GM18867 (cell line): ENCODE results near the gene DSE.
"Not testable (repeated sequence)": the region's sequence is repeated elsewhere in the genome, so short reads cannot be mapped to it uniquely, and the experiment has no call there.

Source experiments
- ATAC-seq: cut with Tn5 transposase; IDR thresholded peaks from one replicate; pipeline ENCODE4 v1.9.1; 2021; ENCODE audit warnings: mild to moderate bottlenecking, moderate library complexity; ENCODE audit not compliant: unreplicated experiment

Gene DSE

DNA sequence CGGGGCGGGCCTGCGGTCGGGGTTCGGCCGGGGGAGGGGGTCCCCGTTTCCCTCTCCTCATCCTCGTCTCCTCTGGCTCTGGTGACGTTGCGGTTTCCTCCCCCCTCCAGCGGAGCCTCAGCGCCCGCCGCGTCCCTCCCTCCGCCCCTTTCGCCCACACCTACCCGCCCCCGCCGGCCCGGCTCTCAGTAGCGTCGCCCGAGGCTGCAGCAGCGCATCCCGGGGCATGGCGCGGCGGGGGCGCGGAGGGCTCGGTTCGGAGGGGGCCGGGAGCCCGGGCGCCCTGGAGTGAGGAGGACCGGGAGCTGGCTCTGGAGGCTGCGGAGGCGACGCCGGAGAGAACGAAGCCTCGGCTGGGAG lies at the start of gene DSE:
DSE (plus strand) TSS at position 188 of the 360 bp plus-strand sequence. CDS start 28,304 bp downstream, outside the sequence.
- ATAC-seq, result peak; percentile 83

DNA sequence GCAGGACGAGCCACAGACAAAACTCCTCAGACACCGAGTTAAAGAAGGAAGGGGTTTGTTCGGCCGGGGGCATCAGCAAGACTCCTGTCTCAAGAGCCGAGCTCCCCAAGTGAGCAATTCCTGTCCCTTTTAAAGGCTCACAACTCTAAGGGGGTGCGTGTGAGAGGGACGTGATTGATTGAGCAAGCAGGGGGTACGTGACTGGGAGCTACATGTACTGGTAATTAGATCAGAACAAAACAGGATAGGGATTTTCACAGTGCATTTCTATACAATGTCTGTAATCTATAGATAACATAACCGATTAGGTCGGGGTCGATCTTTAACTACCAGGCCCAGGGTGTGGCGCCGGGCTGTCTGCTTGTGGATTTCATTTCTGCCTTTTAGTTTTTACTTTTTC lies 48.8 kb upstream of the DSE start:
- not testable (repeated sequence) for ATAC-seq

DNA sequence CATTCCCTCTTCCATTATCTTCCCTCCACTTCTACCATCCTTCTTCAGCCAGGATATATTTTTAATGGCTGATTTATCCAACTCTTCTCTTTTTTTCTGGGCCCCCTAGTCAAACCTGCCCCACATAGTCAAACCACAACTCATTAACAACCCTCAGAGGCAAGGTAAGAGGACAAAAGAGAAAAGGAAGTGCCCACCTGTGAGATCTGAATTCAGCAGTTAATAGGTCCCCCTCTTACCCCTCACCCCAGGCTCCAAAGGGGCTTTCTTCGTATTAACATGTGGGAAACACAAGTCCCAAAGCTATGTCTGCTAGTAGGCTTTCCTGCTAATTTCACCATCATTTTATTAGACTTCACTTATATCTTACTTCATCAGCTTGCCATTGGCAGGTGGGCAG lies 46.9 kb upstream of the DSE start:
- no peak for ATAC-seq

DNA sequence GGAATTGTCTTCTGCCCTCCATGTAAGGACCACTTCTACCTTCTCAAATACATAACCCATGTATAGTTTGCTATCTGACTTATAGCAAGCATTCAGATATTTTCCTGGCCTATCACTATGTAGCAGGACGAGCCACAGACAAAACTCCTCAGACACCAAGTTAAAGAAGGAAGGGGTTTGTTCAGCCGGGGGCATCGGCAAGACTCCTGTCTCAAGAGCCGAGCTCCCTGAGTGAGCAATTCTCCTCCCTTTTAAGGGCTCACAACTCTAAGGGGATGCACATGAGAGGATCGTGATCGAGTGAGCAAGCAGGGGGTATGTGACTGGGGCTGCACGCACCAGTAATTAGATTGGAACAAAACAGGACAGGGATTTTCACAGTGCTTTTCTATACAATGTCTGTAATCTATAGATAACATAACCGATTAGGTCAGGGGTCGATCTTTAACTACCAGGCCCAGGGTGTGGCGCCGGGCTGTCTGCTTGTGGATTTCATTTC lies 45.1 kb upstream of the DSE start:
- ATAC-seq, result not testable (repeated sequence)

DNA sequence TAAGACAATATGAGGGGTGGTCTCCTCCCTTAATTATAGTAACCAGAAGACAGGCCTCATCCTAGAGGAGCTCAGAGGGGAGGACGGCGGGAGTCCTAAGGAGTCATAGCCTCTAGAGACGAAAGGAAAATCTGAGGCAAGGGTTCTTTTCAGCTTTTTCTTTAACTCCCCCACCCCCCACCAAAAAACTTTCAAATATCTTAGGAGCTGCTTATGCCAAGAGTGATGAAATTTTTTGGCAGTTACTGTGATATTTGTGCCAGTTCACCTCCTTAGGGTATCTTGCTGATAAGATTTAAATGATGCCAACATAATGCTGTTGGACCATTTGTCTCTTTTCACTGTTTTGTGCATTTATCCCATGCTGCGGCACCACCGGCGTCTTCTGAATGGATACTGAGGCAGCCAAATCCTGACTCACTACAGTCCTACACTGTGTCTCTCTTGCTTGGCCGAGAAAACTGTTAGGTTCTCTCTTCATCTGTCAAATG lies 44.5 kb upstream of the DSE start:
- ATAC-seq, result no peak

DNA sequence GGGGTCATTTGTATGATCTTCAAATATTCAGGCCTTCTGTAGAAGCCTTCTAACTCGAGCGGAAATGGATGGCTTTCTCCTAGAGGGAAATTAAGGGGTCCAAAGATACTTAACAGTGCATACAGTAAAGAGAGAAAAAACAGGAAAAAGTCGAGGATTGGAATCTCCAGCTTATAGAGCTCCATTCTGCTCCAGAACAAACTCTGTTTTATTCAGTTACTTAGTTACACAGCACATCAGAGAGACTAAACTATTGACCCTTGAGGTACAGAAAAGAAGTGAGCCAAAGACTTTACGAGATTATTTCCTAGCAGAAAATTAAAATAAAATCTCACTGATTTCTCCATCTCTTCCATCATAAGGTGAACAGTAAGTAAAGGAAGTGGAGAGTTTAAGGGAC lies 43.8 kb upstream of the DSE start:
- ATAC-seq, result no peak

DNA sequence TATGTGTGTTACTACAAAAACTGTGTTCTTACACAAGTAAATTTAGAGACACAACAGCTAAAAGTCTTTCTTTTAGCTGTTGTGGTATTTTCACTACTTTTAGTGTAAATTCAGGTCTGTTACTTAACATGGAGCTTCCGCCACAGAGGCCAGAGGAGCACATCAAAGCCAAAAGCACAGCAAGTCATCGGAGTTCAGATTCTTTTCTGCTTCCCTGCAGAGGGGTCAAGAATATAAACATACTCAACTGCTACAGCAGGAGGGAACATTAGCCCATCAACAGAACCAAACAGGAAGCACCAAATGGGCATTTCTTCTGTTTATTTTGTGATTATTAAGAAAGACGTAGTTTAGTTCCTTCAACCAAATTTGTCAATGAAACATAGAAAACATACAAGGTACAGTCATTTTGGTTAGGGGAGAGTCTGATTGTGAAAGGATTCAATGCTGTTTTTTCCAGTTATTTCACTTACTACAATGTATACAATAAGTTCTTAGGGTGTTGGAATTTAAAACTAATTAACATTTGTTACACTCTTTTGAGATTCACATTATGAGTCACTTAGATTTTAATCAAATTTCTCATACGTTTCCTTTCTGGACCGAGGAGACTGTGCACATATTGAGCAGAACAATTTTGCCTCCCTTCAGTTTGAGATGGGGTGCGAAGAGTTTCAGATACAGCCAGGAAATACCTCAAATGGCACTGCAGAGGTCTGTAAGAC lies 42.8 kb upstream of the DSE start:
- no peak for ATAC-seq

DNA sequence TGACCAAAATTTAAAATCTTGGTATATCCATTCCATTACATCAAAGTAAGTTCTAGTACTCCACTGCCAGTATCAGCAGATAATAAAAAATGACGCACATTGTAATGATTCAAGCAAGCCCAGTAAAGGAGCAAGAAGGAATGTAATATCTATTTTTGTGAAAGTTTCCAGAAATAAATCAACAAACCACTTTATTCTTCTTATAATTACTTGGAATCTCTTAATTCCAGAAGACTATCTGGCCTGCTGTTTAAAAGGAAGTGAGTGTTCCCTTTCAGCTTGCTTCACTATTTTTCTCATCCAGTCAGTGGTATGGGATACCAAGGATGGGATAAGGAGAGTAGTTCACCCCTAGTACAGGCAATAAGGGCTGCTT lies 42.2 kb upstream of the DSE start:
- ATAC-seq, result no peak

DNA sequence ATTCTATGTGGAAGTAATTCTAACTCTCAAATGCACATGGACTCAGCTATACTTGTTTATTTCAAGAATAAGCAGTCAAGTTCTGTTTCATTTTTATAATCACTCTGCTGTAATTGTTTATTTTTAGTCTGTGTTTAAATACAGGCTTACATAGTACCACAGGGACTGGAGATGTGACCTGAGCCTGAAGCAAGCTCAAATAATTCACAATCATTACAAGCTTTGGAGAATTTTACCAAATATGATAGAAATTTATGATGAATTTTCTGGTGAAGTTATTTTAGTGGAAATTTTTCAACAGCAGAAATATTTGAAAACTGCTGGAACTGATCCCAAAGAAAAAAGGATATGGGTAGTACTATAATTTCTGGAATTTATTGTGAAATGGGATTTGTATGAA lies 41.6 kb upstream of the DSE start:
- no peak for ATAC-seq

DNA sequence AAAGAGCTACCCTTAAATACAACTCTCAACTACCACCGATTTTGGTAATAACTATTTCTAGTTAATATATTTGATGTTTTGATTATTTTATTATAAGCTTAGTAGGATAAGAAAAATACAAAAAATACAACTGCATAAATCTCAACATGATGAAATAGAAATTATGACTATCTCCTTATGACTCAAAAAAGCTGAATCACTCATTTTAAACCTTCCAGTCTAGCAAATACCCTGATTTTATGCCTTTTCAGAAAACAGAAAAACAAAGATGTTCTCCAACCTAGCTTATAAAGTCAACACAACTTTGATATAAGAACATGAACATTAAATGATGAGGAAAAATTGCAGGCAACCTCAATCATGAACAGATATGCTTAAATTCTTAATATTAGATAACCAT lies 40.2 kb upstream of the DSE start:
- no peak for ATAC-seq

DNA sequence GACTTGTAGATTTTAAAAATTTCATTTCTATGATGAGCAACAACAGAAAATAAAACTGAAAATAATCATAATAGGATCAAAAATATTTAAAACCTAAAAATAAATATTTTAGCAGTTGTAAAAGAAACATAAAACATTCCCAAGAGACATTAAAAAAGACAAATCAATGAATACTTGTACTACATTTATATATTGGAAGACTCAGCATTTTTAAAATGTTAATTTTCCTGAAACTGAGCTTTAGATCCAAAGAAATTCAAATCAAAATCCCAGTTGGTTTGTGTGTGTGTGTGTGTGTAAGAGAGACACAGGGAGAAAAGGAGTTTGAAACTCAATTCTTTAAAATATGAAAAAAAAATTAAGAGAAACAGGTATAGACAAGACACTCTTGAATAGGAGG lies 38.7 kb upstream of the DSE start:
- no peak for ATAC-seq

DNA sequence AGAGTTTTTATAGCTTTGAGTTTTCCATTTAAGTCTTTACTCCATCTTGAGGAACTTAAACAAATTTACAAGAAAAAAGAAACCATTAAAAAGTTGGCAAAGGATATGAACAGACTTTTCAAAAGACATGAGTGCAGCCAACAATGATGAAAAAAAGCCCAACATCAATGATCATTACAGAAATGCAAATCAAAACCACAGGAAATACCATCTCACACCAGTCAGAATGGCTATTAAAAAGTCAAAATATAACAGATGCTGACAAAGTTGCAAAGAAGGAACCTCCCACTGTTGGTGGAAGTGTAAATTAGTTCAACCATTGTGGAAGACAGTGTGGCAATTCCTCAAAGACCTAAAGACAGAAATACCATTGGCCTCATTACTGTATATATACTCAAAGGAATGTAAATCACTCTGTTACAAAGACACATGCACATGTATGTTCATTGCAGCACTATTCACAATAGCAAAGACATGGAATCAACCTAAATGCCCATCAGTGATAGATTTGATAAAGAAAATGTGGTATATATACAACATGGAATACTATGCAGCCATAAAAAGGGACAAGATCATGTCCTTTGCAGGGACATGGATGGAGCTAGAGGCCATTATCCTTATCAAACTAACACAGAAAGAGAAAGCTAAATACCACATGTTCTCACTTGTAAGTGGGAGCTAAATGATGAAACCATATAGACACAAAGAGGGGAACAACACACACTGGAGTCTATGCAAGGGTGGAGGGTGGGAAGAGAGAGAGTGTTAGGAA lies 35.9 kb upstream of the DSE start:
- not testable (repeated sequence) for ATAC-seq

DNA sequence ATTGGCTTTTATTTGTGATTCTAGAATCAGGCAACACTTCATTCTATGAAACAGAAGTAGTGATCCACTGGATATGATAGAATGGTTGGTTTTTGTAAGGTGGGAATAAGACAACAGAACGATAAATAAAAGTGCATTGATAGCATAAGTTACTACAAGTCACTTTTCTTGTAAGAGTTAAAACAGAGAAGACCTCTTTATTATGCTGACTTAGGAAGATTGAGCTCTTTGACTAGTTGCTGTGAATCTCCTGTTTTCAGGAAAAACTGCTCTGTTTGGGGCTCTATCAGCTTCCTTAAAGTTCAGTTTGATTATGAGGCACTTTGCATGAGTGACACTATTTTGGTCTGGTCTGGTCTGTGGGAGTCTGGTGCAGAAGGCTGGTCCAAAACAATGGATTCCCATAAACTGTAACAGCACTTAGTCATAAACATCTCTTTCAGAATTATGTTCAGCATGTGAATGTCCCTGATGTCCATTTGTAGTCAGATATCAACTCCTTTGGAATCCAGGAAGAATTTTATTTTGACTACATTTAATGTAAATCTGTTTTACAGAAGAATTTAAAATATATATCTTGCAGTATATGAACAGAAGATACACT lies 35.0 kb upstream of the DSE start:
- no peak for ATAC-seq

DNA sequence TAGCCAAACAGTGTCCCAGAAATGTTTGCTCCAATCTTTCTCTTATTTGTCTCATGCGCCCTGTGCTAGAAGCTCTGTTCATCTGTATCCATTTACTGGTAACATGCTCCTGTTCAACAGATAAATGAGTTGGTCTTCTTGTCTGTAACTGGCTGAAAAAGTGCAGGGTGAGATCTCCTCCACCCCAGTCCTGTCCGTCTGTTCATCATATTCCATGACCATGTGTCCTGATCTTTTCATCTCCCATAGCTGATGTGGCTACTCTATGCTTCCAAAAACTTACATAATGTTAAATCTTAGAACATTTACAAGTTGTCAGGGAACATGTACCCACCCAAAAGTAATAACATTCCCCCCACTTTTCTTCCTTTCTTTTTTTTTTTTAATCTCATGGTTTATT lies 31.8 kb upstream of the DSE start:
- ATAC-seq, result no peak

DNA sequence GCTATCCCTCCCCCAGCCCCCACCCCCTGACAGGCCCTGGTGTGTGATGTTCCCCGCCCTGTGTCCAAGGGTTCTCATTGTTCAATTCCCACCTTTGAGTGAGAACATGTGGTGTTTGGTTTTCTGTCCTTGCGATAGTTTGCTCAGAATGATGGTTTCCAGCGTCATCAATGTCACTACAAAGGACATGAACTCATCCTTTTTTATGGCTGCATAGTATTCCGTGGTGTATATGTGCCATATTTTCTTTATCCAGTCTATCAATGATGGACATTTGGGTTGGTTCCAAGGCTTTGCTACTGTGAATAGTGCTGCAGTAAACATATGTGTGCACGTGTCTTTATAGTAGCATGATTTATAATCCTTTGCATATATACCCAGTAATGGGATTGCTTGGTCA lies 30.1 kb upstream of the DSE start:
- ATAC-seq, result not testable (repeated sequence)

DNA sequence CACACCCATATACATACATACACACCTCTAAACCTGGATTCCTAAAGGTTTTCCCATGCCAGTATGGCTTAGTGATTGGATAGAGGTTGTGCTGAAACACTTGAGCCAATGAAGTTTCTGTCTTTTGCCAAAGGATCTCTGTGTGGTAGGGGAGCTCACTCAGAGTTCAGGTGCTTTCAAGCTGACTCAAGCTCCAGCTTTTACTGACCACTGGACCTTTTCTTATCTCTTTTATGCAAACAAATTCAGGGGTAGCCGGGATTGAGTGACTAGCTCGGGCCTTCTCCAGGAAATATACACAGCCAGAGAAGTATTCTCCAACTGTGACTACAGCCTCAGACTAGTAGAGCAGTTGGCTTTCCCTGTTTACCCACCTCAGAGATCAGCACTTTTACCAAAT lies 21.5 kb upstream of the DSE start:
- no peak for ATAC-seq

DNA sequence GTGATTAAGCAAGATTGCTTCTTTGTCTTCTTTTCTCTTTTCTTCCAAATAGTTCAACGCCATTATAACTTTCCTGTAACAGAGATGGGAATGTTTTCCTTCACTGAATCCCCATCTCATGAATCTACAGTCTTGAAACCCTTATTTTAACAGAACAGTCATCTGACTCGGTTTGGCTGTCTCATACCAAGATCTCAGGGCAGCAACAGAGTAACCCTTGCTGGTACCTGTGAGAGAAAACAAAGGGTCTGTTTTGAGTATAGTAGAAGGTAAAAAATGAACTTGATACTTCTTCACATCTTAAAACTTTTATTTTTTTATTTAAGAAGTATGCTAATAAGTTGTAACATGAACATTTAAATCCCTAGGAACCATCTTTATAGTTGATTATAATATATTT lies 19.6 kb upstream of the DSE start:
- no peak for ATAC-seq

DNA sequence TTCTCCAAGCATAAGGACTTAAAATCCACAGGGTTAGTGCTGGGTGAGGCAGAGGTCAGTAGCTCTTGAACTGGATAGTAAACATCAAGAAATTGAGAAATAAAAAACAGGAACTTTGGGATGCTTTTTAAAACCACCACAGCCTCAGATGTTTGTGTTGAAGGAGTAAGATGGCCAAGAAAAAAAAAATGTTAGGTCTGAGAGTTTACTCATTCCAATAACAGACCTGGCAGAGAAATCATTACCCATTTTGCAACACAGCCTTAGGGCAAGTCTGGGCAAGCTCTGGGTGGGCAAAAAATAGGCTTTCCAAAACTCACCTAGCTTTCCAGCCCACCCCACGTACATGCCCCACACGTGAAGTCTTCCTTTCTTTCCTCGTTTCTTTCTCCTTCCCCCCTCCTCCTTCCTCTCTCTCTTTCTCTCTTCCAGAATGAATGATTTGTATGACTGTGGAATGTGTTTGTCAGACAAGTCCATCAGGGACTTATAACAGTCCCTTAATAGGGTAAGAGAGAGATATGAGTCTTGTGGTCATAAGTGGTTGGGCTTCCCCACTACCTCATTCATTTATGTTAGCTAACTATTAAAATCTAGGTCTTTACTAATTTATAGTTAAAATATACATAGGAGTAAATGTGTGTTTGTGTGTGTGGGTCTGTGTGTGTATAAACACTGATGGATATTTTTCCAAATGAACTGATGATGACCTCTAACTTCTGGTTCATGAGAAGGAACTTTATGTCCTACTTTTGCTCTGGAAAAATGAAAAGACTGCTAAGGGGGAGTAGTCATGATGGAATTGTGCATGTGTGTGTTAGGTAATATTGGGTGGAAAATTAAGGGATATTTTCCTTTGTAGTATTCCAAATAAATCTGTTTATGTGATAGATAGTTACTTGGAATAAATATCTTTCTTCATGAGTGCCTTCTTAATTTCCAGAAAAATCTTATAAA lies 18.0 kb upstream of the DSE start:
- peak; percentile 84 for ATAC-seq

DNA sequence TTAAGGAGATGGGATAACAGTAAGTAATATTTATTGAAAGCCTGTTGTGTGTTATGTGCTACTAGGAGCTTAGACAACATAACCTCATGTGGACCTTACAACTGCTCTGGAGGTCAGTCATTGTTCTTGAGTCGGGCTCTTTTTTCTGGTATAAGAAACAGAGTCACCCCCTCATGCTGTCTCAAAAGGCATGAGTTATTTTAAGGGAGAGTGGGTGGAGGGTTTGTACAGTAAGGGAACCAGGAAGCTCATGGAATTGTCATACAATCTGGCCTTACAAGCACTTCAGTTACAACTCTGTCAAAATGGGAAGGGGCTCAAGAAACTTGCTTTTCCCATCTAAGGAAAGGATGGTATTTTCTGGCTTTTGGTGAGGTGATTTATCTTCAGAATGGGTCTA lies 16.5 kb upstream of the DSE start:
- ATAC-seq, result no peak

DNA sequence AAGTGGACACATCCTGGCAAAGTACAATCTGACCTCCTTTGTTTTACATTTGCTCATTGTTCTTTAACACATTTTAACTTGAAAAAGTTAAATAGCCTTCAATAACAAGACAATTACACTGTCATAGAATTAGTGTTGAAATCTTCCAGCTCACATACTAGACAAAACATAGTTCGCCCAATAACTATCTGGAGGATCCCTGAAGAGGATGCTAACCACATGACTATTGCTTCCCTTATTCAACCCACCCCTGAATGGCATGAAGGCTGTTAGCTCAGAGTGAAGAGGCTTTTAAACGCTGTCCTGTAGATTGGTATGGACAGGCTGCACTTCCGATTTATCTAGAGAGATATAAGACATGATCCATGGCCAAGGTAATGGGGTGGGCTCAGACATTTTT lies 15.0 kb upstream of the DSE start:
- no peak for ATAC-seq

DNA sequence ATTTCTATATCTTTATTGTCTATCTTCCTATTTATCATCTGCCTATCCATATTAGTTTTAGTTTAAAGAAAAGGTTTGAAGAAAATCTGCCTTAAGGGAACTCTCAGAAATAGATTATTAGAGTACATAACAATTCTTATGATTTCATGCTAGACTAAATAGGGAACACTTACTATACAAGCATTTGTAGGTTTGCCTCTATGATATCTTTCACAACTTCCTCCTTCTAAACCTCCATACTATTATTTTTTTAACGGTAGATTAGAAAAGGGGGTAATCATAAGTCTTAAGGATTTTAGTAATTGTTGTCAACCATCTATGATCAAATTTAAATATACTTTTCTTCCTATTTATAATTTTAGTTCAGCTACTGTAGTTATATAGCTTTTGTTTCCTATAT lies 11.6 kb upstream of the DSE start:
- ATAC-seq, result no peak
